ENCODE measurements around the gene FAM89A.

DNA sequence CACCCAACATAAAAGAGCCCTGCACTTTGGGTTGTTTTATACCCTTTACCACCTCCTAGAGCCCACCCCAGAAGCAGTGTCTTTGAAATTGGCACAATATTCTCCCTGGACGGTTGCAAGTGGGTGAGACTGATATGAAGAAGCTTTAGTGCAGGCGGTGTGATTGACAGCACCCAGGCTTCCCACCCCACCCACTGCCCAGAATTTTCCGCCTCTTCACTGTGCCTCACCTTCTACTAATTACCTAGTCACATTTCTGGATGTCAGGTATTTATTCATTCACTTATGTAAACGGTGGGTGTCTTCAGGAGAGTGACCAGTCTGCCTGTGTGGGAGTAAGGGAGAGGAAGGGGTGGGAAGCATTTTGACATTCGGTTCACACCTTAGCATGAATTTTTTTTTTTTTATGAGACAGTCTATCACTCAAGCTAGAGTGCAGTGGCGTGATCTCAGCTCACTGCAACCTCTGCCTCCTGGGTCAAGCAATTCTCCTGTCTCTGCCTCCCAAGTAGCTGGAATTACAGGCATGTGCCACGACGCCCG lies 1.7 kb upstream of the FAM89A start:
- TF ChIP-seq, protein P1, sequence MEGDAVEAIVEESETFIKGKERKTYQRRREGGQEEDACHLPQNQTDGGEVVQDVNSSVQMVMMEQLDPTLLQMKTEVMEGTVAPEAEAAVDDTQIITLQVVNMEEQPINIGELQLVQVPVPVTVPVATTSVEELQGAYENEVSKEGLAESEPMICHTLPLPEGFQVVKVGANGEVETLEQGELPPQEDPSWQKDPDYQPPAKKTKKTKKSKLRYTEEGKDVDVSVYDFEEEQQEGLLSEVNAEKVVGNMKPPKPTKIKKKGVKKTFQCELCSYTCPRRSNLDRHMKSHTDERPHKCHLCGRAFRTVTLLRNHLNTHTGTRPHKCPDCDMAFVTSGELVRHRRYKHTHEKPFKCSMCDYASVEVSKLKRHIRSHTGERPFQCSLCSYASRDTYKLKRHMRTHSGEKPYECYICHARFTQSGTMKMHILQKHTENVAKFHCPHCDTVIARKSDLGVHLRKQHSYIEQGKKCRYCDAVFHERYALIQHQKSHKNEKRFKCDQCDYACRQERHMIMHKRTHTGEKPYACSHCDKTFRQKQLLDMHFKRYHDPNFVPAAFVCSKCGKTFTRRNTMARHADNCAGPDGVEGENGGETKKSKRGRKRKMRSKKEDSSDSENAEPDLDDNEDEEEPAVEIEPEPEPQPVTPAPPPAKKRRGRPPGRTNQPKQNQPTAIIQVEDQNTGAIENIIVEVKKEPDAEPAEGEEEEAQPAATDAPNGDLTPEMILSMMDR (IDR thresholded peaks at IDR 0.05) = no peak
- TF ChIP-seq EZH2 (IDR thresholded peaks at IDR 0.05; ENCODE audit: borderline replicate concordance, insufficient read depth, low read depth, low read length, poor library complexity, severe bottlenecking) = no peak

All from B cell (primary cell).